ENCODE data around the gene PGLYRP1.

Gene PGLYRP1

DNA sequence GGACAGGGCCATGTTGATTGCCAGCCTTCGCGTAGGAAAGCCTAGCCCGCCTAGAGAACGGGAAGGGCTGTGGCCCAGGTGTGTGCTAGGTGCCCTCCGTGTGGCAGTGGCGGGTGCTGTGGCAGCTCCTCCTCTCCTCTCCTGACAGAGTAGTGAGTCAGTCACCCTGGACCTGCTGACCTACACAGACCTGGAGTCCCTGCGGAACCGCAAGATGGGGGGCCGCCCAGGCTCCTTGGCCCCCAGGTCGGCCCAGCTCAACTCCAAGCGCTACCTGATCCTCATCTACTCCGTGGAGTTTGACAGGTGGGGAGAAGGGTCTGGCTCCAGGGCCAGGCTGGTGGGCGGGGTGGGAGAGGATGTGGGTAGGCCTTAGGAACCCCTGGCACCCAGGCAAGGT lies 16.4 kb downstream of the PGLYRP1 start:
- no peaks in the 10 kb centered on the region for H3K27me3 ChIP-seq (ENCODE audit: control insufficient read depth, low read length)
- H3K79me2 ChIP-seq (ENCODE audit: control insufficient read depth, low read length) = no peaks in the 10 kb centered on the region
- no peak overlapping the region for H3K4me2 ChIP-seq (ENCODE audit: low read length)
- H3K27ac ChIP-seq (ENCODE audit: low read depth, low read length) = no peak overlapping the region
- H3K9me3 ChIP-seq (ENCODE audit: control insufficient read depth, insufficient read depth, low read length) = no peaks in the 10 kb centered on the region
- TF ChIP-seq EZH2phosphoT487 (IDR thresholded peaks at IDR 0.05; ENCODE audit: borderline replicate concordance, low read length) = no peak
- TF ChIP-seq, protein P1, sequence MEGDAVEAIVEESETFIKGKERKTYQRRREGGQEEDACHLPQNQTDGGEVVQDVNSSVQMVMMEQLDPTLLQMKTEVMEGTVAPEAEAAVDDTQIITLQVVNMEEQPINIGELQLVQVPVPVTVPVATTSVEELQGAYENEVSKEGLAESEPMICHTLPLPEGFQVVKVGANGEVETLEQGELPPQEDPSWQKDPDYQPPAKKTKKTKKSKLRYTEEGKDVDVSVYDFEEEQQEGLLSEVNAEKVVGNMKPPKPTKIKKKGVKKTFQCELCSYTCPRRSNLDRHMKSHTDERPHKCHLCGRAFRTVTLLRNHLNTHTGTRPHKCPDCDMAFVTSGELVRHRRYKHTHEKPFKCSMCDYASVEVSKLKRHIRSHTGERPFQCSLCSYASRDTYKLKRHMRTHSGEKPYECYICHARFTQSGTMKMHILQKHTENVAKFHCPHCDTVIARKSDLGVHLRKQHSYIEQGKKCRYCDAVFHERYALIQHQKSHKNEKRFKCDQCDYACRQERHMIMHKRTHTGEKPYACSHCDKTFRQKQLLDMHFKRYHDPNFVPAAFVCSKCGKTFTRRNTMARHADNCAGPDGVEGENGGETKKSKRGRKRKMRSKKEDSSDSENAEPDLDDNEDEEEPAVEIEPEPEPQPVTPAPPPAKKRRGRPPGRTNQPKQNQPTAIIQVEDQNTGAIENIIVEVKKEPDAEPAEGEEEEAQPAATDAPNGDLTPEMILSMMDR (IDR thresholded peaks at IDR 0.05; ENCODE audit: low read depth, low read length, poor library complexity, severe bottlenecking) = no peak
- H3K36me3 ChIP-seq (ENCODE audit: control insufficient read depth, low read length) = peaks cover 9% of the 10 kb centered on the region; the same call in 1 of the 2 replicates
- H3K9me2 ChIP-seq (replicated peaks; ENCODE audit: control insufficient read depth, low read length) = no peaks in the 10 kb centered on the region
- 0 out of 2 replicates have a peak, but pooled peaks cover 3% of the 10 kb centered on the region for H3K4me1 ChIP-seq (ENCODE audit: control insufficient read depth, low read length)
- no peaks in the 10 kb centered on the region for H3F3A ChIP-seq (ENCODE audit: control insufficient read depth, insufficient read depth)
- H3K4me3 ChIP-seq (ENCODE audit: low read length) = no peak overlapping the region
- 0 out of 2 replicates have a peak, but pooled peaks cover 5% of the 10 kb centered on the region for H4K20me1 ChIP-seq (ENCODE audit: control insufficient read depth, insufficient read depth, low read depth, low read length)

DNA sequence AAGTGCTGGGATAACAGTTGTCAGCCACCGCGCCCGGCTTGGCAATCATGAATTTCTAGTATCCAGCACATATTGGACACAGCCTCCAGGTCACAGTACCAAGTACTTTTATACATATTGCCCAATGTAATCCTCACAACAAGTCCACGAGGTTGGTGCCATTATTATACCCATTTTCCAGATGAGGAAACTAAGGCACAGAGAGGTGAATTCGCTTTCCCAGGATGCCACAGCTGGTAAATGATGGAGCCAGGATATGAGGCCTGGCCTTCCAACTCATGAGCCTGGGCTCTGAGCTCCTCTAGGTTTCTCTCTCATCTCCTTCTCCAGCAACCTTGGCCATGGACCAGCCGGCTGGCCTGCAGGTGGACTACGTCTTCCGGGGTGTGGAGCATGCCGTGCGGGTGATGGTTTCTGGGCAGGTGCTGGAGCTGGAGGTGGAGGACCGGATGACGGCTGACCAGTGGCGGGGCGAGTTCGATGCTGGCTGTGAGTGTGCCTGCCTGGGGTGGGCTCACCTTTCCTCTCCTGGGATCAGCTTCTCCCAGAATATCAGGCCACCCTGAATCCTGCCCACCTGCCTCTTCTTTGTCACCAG lies 20.1 kb downstream of the PGLYRP1 start:
- H3K4me1 ChIP-seq (ENCODE audit: control insufficient read depth, low read length) = peaks cover 8% of the 10 kb centered on the region
- no peaks in the 10 kb centered on the region for H3K9me2 ChIP-seq (replicated peaks; ENCODE audit: control insufficient read depth, low read length)
- no peaks in the 10 kb centered on the region for H3K79me2 ChIP-seq (ENCODE audit: control insufficient read depth, low read length)
- H4K20me1 ChIP-seq (ENCODE audit: control insufficient read depth, insufficient read depth, low read depth, low read length) = peaks cover 5% of the 10 kb centered on the region; the same call in 1 of the 2 replicates
- H3K4me2 ChIP-seq (ENCODE audit: low read length) = no peak overlapping the region
- no peaks in the 10 kb centered on the region for H3K27me3 ChIP-seq (ENCODE audit: control insufficient read depth, low read length)
- no peak for TF ChIP-seq EZH2phosphoT487 (IDR thresholded peaks at IDR 0.05; ENCODE audit: borderline replicate concordance, low read length)
- TF ChIP-seq, protein P1 (IDR thresholded peaks at IDR 0.05; ENCODE audit: low read depth, low read length, poor library complexity, severe bottlenecking) = no peak
- H3K9me3 ChIP-seq (ENCODE audit: control insufficient read depth, insufficient read depth, low read length) = no peaks in the 10 kb centered on the region
- H3K4me3 ChIP-seq (ENCODE audit: low read length) = no peak overlapping the region
- no peaks in the 10 kb centered on the region for H3F3A ChIP-seq (ENCODE audit: control insufficient read depth, insufficient read depth)
- peaks cover 9% of the 10 kb centered on the region; the same call in 1 of the 2 replicates for H3K36me3 ChIP-seq (ENCODE audit: control insufficient read depth, low read length)
- H3K27ac ChIP-seq (ENCODE audit: low read depth, low read length) = no peak overlapping the region

DNA sequence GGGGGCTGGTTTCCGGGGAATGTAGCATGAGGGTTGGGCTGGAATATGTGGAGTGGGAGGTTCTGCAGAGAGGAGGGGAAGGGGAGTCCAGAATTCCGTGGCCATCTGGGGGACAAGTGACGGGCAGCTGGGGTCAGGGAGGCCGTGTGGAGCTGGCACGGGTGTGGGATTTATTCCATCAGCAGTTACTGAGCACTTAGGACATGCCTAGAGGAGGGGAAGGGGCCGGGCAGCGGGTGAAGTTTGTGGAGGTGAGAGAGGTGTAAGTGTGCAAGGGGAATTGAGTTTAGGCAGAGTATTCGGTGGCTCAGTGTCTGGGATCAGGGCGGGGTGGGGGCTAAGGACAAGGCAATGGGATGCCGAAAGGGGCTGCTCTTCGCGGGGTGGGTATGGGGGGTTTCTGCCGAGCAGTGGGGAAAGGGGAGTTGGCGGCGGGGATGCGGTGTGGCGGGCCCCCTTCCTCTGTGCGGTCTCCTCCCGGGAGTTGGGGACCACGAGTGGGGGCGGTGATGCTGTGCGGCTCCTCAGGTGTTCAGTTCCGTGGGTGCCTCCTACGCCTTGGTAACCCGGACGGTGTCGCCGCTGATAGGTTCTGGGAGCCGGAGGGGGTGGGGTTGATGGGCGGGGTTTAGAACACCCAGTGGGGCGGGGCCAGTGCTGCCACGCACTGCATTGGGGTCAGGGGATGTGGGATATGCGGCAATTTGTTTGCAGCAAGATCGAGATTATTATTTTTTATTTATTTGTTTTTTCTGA lies 22.2 kb downstream of the PGLYRP1 start:
- peak overlapping the region; percentile 71 for H3K4me2 ChIP-seq (ENCODE audit: low read length)
- no peaks in the 10 kb centered on the region for H3K27me3 ChIP-seq (ENCODE audit: control insufficient read depth, low read length)
- no peak overlapping the region for H3K27ac ChIP-seq (ENCODE audit: low read depth, low read length)
- peaks cover 12% of the 10 kb centered on the region for H3K79me2 ChIP-seq (ENCODE audit: control insufficient read depth, low read length)
- no peak for TF ChIP-seq EZH2phosphoT487 (IDR thresholded peaks at IDR 0.05; ENCODE audit: borderline replicate concordance, low read length)
- no peaks in the 10 kb centered on the region for H3K9me3 ChIP-seq (ENCODE audit: control insufficient read depth, insufficient read depth, low read length)
- peaks cover 5% of the 10 kb centered on the region; the same call in 1 of the 2 replicates for H4K20me1 ChIP-seq (ENCODE audit: control insufficient read depth, insufficient read depth, low read depth, low read length)
- peaks cover 13% of the 10 kb centered on the region for H3K4me1 ChIP-seq (ENCODE audit: control insufficient read depth, low read length)
- peak overlapping the region; percentile 64 for H3K4me3 ChIP-seq (ENCODE audit: low read length)
- H3F3A ChIP-seq (ENCODE audit: control insufficient read depth, insufficient read depth) = no peaks in the 10 kb centered on the region
- H3K36me3 ChIP-seq (ENCODE audit: control insufficient read depth, low read length) = peaks cover 8% of the 10 kb centered on the region
- no peaks in the 10 kb centered on the region for H3K9me2 ChIP-seq (replicated peaks; ENCODE audit: control insufficient read depth, low read length)

DNA sequence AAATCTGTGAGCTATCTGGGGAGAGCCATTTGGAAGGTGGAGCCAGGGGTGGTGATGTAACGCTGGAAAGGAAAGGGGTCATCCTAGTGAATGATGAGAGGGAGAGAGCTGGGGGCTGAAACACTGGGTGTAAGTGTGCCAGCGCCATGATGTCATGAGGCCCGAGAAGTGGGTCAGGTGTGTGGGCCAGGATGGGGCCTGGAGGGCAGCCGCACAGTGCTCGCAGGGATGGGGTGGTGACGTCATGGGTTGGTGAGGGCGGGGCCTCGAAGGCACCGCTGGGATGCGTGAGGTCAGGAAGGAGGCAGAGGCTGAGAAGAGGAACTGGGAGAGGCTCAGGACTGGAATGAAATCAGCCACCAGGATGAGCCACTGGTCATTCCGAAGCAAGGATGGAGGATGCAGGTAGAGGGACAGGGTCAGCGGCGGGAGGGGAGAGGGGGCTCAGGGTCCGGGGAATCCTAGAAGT lies 23.2 kb downstream of the PGLYRP1 start:
- Histone ChIP-seq H3K4me1 (ENCODE audit: control insufficient read depth, low read length) (peaks cover 13% of the 10 kb centered on the region), H3K27ac (ENCODE audit: low read depth, low read length) (no peak overlapping the region), H3K36me3 (ENCODE audit: control insufficient read depth, low read length) (peaks cover 8% of the 10 kb centered on the region), H3K27me3 (ENCODE audit: control insufficient read depth, low read length) (no peaks in the 10 kb centered on the region), H3K9me3 (ENCODE audit: control insufficient read depth, insufficient read depth, low read length) (no peaks in the 10 kb centered on the region), H3K4me2 (ENCODE audit: low read length) (peak overlapping the region; percentile 71; the same call in 1 of the 2 replicates), H4K20me1 (ENCODE audit: control insufficient read depth, insufficient read depth, low read depth, low read length) (peaks cover 5% of the 10 kb centered on the region; the same call in 1 of the 2 replicates), H3F3A (ENCODE audit: control insufficient read depth, insufficient read depth) (no peaks in the 10 kb centered on the region), H3K9me2 (replicated peaks; ENCODE audit: control insufficient read depth, low read length) (no peaks in the 10 kb centered on the region), H3K4me3 (ENCODE audit: low read length) (no peak overlapping the region), H3K79me2 (ENCODE audit: control insufficient read depth, low read length) (peaks cover 15% of the 10 kb centered on the region)
- no peak for TF ChIP-seq EZH2phosphoT487 (IDR thresholded peaks at IDR 0.05; ENCODE audit: borderline replicate concordance, low read length)
- TF ChIP-seq, protein P1 (IDR thresholded peaks at IDR 0.05; ENCODE audit: low read depth, low read length, poor library complexity, severe bottlenecking) = no peak

All from DOHH2 (cell line).